Measurements from ENCODE around the gene RNF152.

- TF ChIP-seq, protein P1, sequence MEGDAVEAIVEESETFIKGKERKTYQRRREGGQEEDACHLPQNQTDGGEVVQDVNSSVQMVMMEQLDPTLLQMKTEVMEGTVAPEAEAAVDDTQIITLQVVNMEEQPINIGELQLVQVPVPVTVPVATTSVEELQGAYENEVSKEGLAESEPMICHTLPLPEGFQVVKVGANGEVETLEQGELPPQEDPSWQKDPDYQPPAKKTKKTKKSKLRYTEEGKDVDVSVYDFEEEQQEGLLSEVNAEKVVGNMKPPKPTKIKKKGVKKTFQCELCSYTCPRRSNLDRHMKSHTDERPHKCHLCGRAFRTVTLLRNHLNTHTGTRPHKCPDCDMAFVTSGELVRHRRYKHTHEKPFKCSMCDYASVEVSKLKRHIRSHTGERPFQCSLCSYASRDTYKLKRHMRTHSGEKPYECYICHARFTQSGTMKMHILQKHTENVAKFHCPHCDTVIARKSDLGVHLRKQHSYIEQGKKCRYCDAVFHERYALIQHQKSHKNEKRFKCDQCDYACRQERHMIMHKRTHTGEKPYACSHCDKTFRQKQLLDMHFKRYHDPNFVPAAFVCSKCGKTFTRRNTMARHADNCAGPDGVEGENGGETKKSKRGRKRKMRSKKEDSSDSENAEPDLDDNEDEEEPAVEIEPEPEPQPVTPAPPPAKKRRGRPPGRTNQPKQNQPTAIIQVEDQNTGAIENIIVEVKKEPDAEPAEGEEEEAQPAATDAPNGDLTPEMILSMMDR (IDR thresholded peaks at IDR 0.05): no peak
- TF ChIP-seq POLR2A (IDR thresholded peaks at IDR 0.05) (no peak), POLR2AphosphoS5 (IDR thresholded peaks at IDR 0.05) (no peak), EP300 (IDR thresholded peaks at IDR 0.05) (no peak)
Observed at GRCh38 chr18:61892683-61893308, at the start of gene RNF152.

All from stomach (tissue), 4 donors.